Body of pancreas (tissue), 4 donors: ENCODE data around the gene PKN1. TPM values are rescaled to one million over a fixed set of nuclear protein-coding genes. Genes with fewer than 3 reads are reported as not detected.
A peak's percentile ranks its signal among the peaks of the same experiment; 100 is the strongest.

Experiments used
- ATAC-seq: fragments of 150-250 bp; one replicate; pipeline ENCODE4 v1.9.1; 2016
- DNase-seq, 4 donors: peaks; one replicate each; pipeline ENCODE4 v3.0.0-alpha.2; 2019
- H3K27ac ChIP-seq, 4 donors: fragments of 200-600 bp; sonication (generic); 1 replicate in 3 of 4; 2 replicates in 1 of 4; pipeline versions ENCODE4 v1.5.1 to v1.6.1; 2016 to 2019; ENCODE audit warnings: mild to moderate bottlenecking in 1 of 4, mixed read lengths in 1 of 4, moderate library complexity in 1 of 4
- H3K27me3 ChIP-seq, 2 donors: fragments of 200-600 bp; sonication (generic); one replicate each; pipeline ENCODE4 v1.6.0; 2016; ENCODE audit warnings: mild to moderate bottlenecking in 1 of 2
- H3K36me3 ChIP-seq, 2 donors: fragments of 200-600 bp; sonication (generic); replicated peaks in 1 of 2; 2 replicates each; pipeline ENCODE4 v1.5.1; 2016; ENCODE audit warnings: low read depth in 2 of 2; ENCODE audit not compliant: insufficient read depth in 1 of 2
- H3K4me1 ChIP-seq: fragments of 200-600 bp; sonication (generic); one replicate; pipeline ENCODE4 v1.6.0; 2016
- H3K4me3 ChIP-seq, 2 donors: fragments of 200-600 bp; sonication (generic); 1 replicate in 1 of 2; 2 replicates in 1 of 2; pipeline ENCODE4 v1.5.1; 2016 to 2019
- H3K9me3 ChIP-seq, 3 donors: fragments of 200-600 bp; sonication (generic); 1 replicate in 2 of 3; 2 replicates in 1 of 3; pipeline ENCODE4 v1.5.1; 2016
- CTCF ChIP-seq, 7 experiments: fragments of 450-650 bp in 4 of 7; fragments of 200-600 bp in 3 of 7; sonication (generic) in 3 of 7; IDR thresholded peaks; one replicate each; pipeline ENCODE4 v1.5.1; 2016 to 2019; ENCODE audit warnings: antibody characterized with exemption in 7 of 7
- POLR2A ChIP-seq, 3 donors: fragments of 450-650 bp; IDR thresholded peaks; one replicate each; pipeline ENCODE4 v1.6.1; 2016; ENCODE audit warnings: antibody characterized with exemption in 3 of 3, mild to moderate bottlenecking in 2 of 3
- WGBS, 2 donors: methylation state at CpG; one replicate each; pipeline ENCODE4 v1.1.5; 2017; 5-methylcytosine and 5-hydroxymethylcytosine counted together
- intact Hi-C: fragments of 100-400 bp; cut with DNase I; formaldehyde crosslinking; loops from one replicate; pipeline ENCODE4 v1.15.1; 2023
- total RNA-seq, 2 donors: library from RNA; depleted of rRNA; stranded (reverse); fragments of >200 nt; gene quantifications; one replicate each; pipeline ENCODE4 v1.1.0, GENCODE V29; 2016

PKN1 gene
- total RNA-seq, 2 donors from 2014 or later, result 82.5 to 83.4 TPM

GRCh38 chr19:14515501-14516047 is 82.5 kb downstream of the PKN1 start:
- H3K36me3 ChIP-seq, result peaks cover 7 to 14% of the 10 kb centered on the region in 2 donors
- no peak overlapping the region for H3K4me3 ChIP-seq
- no peaks in the 10 kb centered on the region for H3K27me3 ChIP-seq
- no peak for TF ChIP-seq CTCF (IDR thresholded peaks at IDR 0.05)
- no peak for TF ChIP-seq POLR2A (IDR thresholded peaks at IDR 0.05)
- H3K4me1 ChIP-seq, result peaks cover 61% of the 10 kb centered on the region
- ATAC-seq (no peak), DNase-seq (no peak)
- WGBS, 2 donors, result 61 to 63% methylated on average over 8 of the region's 8 CpGs
- intact Hi-C loops, result no loop called here
- H3K9me3 ChIP-seq, result no peaks in the 10 kb centered on the region
- H3K27ac ChIP-seq, result peak overlapping the region in 1 of 4 donors; percentile 16

- DNase-seq (no peak), ATAC-seq (no peak)
- 75 to 78% methylated on average over 5 to 15 of the region's 15 CpGs for WGBS, 2 donors
- no peak overlapping the region for H3K4me3 ChIP-seq
- intact Hi-C loops, result no loop called here
- H3K27me3 ChIP-seq, result no peaks in the 10 kb centered on the region
- peaks cover 61% of the 10 kb centered on the region for H3K4me1 ChIP-seq
- no peaks in the 10 kb centered on the region for H3K9me3 ChIP-seq
- TF ChIP-seq CTCF (IDR thresholded peaks at IDR 0.05), result no peak
- TF ChIP-seq POLR2A (IDR thresholded peaks at IDR 0.05), result no peak
- H3K36me3 ChIP-seq, result peaks cover 7 to 14% of the 10 kb centered on the region in 2 donors
- H3K27ac ChIP-seq, result peak overlapping the region in 1 of 4 donors; percentile 99
These were observed 83.0 kb downstream of the PKN1 start for GRCh38 chr19:14516048-14516534.

- ATAC-seq, result no peak
These were observed 83.8 kb downstream of the PKN1 start for GRCh38 chr19:14516746-14517438.

GRCh38 chr19:14517446-14517839 is 84.3 kb downstream of the PKN1 start:
- H3K4me1 ChIP-seq, result peaks cover 61% of the 10 kb centered on the region
- H3K9me3 ChIP-seq, result no peaks in the 10 kb centered on the region
- H3K4me3 ChIP-seq, result peak overlapping the region; percentile 72 to 87
- WGBS, 2 donors, result 0 to 1% methylated on average over 3 to 10 of the region's 32 CpGs
- ATAC-seq, result no peak
- H3K36me3 ChIP-seq, result peaks cover 7 to 14% of the 10 kb centered on the region in 2 donors
- intact Hi-C loops, result no loop called here
- H3K27me3 ChIP-seq, result no peaks in the 10 kb centered on the region
- no peak for DNase-seq
- H3K27ac ChIP-seq, result peak overlapping the region; percentile 94 to 100 (median 99)
- TF ChIP-seq POLR2A (IDR thresholded peaks at IDR 0.05) (no peak), CTCF (IDR thresholded peaks at IDR 0.05) (no peak)

More at GRCh38 chr19:14516746-14517438, 83.8 kb downstream of the PKN1 start:
- peak overlapping the region; percentile 72 to 87 for H3K4me3 ChIP-seq
- peaks cover 61% of the 10 kb centered on the region for H3K4me1 ChIP-seq
- no peaks in the 10 kb centered on the region for H3K27me3 ChIP-seq
- intact Hi-C loops, result no loop called here
- peaks cover 7 to 14% of the 10 kb centered on the region in 2 donors for H3K36me3 ChIP-seq
- 15 to 25% methylated on average over 14 to 22 of the region's 22 CpGs for WGBS, 2 donors
- DNase-seq, result no peak
- no peaks in the 10 kb centered on the region for H3K9me3 ChIP-seq
- peak overlapping the region in 3 of 4 donors; percentile 99 to 100 (median 99) for H3K27ac ChIP-seq
- TF ChIP-seq POLR2A (IDR thresholded peaks at IDR 0.05) (no peak), CTCF (IDR thresholded peaks at IDR 0.05) (no peak)
